Gastrocnemius medialis (tissue), 4 donors: ENCODE measurements around the gene LRMDA. TPM values are rescaled to one million over a fixed set of nuclear protein-coding genes. Genes with fewer than 3 reads are reported as not detected.
"Not testable (repeated sequence)": the region's sequence is repeated elsewhere in the genome, so short reads cannot be mapped to it uniquely, and the experiment has no call there.

Experiments used
- ATAC-seq, 2 donors: fragments of 150-250 bp; one replicate each; pipeline ENCODE4 v1.9.1; 2016
- DNase-seq, 2 donors: peaks; one replicate each; pipeline ENCODE4 v3.0.0-alpha.2; 2019
- H3K27ac ChIP-seq, 4 donors: fragments of 200-600 bp; sonication (generic); 1 replicate in 1 of 4; 2 replicates in 3 of 4; pipeline ENCODE4 v1.5.1; 2016 to 2018; ENCODE audit warnings: mild to moderate bottlenecking in 2 of 4, moderate library complexity in 1 of 4
- H3K27me3 ChIP-seq, 3 donors: fragments of 200-600 bp; sonication (generic) in 2 of 3; 1 replicate in 1 of 3; 2 replicates in 2 of 3; pipeline versions ENCODE4 v1.5.1 to v1.6.0; 2016 to 2019; ENCODE audit warnings: mild to moderate bottlenecking in 1 of 3, moderate library complexity in 1 of 3
- H3K36me3 ChIP-seq, 2 donors: fragments of 200-600 bp; sonication (generic) in 1 of 2; one replicate each; pipeline ENCODE4 v1.5.1; 2017 to 2018
- H3K4me1 ChIP-seq, 2 donors: fragments of 200-600 bp; sonication (generic) in 1 of 2; one replicate each; pipeline ENCODE4 v1.5.1; 2016 to 2017; ENCODE audit warnings: mild to moderate bottlenecking in 2 of 2
- H3K4me3 ChIP-seq, 4 donors: fragments of 200-600 bp; sonication (generic) in 3 of 4; 1 replicate in 1 of 4; 2 replicates in 3 of 4; pipeline ENCODE4 v1.5.1; 2016 to 2019; ENCODE audit warnings: mild to moderate bottlenecking in 2 of 4
- H3K9me3 ChIP-seq, 3 donors: fragments of 200-600 bp; sonication (generic) in 2 of 3; 1 replicate in 1 of 3; 2 replicates in 2 of 3; pipeline ENCODE4 v1.5.1; 2016 to 2019
- POLR2A ChIP-seq, 2 donors: fragments of 450-650 bp; IDR thresholded peaks; one replicate each; pipeline ENCODE4 v1.6.1; 2017; ENCODE audit warnings: antibody characterized with exemption in 2 of 2, mild to moderate bottlenecking in 2 of 2, moderate library complexity in 2 of 2
- in situ Hi-C, 4 donors: fragments of 200-750 bp; cut with MboI; loops; one replicate each; pipeline versions ENCODE4 v1.15.0 to v1.8.0; 2017; ENCODE audit warnings: low sequenced_read_pairs in 4 of 4
- intact Hi-C: fragments of 100-400 bp; cut with DNase I; formaldehyde crosslinking; loops from one replicate; pipeline ENCODE4 v1.15.1; 2023; ENCODE audit warnings: low total_unique reads
- total RNA-seq, 4 donors: library from RNA; depleted of rRNA; stranded (reverse); fragments of >200 nt; gene quantifications; one replicate each; pipeline versions ENCODE4 v1.1.0 to v1.2.3, GENCODE V29; 2016
- TF ChIP-seq, protein P1 (sequence below), 5 experiments: fragments of 450-650 bp in 3 of 5; fragments of 200-600 bp in 2 of 5; sonication (generic) in 2 of 5; IDR thresholded peaks in 4 of 5; conservative IDR thresholded peaks in 1 of 5; 1 replicate in 4 of 5; 2 replicates in 1 of 5; pipeline ENCODE4 v1.5.1; 2016 to 2019; ENCODE audit warnings: antibody characterized with exemption in 5 of 5, mild to moderate bottlenecking in 3 of 5, moderate library complexity in 3 of 5

Gene LRMDA
- total RNA-seq, 4 donors from 2014 or later = 0.80 to 4.5 (median 1.4) TPM

- Histone ChIP-seq H3K27ac (no peak overlapping the region), H3K4me1 (no peaks in the 10 kb centered on the region), H3K4me3 (no peak overlapping the region), H3K9me3 (no peaks in the 10 kb centered on the region), H3K36me3 (no peaks in the 10 kb centered on the region), H3K27me3 (no peaks in the 10 kb centered on the region)
- TF ChIP-seq POLR2A (IDR thresholded peaks at IDR 0.05) = no peak
- TF ChIP-seq, protein P1, sequence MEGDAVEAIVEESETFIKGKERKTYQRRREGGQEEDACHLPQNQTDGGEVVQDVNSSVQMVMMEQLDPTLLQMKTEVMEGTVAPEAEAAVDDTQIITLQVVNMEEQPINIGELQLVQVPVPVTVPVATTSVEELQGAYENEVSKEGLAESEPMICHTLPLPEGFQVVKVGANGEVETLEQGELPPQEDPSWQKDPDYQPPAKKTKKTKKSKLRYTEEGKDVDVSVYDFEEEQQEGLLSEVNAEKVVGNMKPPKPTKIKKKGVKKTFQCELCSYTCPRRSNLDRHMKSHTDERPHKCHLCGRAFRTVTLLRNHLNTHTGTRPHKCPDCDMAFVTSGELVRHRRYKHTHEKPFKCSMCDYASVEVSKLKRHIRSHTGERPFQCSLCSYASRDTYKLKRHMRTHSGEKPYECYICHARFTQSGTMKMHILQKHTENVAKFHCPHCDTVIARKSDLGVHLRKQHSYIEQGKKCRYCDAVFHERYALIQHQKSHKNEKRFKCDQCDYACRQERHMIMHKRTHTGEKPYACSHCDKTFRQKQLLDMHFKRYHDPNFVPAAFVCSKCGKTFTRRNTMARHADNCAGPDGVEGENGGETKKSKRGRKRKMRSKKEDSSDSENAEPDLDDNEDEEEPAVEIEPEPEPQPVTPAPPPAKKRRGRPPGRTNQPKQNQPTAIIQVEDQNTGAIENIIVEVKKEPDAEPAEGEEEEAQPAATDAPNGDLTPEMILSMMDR (IDR thresholded peaks at IDR 0.05 in 4 of 5, conservative IDR thresholded peaks at IDR 0.05 in 1 of 5) = no peak
- ATAC-seq = no peak
- intact Hi-C loops (no loop called here), in situ Hi-C loops (no loop called here)
- DNase-seq = no peak
Observed at GRCh38 chr10:76514321-76514720, 1082.9 kb downstream of the LRMDA start.

DNA sequence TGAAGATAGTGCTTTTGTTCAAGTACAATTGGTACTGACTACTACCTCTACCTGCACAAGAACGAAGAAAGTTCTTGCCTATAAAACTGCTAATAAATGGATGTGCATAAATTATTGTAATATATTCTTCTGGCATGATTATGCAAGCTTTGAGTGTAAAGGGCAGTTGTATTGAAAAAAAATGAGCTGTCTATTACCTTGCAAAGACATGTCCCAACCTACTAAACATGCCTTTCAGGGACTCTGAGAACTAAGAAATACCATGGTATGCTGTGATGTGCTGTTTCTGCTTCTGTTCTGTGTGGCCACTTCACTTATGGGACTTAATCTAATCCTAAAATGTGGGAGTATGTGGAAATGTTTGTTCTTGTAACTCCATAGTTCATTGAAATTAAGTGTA, 1083.4 kb downstream of the LRMDA start:
- H3K27me3 ChIP-seq = no peaks in the 10 kb centered on the region
- H3K36me3 ChIP-seq = no peaks in the 10 kb centered on the region
- DNase-seq (no peak), ATAC-seq (no peak)
- H3K27ac ChIP-seq = no peak overlapping the region
- no peaks in the 10 kb centered on the region for H3K4me1 ChIP-seq
- no peaks in the 10 kb centered on the region for H3K9me3 ChIP-seq
- no peak overlapping the region for H3K4me3 ChIP-seq
- TF ChIP-seq, protein P1 (IDR thresholded peaks at IDR 0.05 in 4 of 5, conservative IDR thresholded peaks at IDR 0.05 in 1 of 5) = no peak
- TF ChIP-seq POLR2A (IDR thresholded peaks at IDR 0.05) = no peak
- in situ Hi-C loops (no loop called here), intact Hi-C loops (no loop called here)

- intact Hi-C loops (no loop called here), in situ Hi-C loops (no loop called here)
- no peaks in the 10 kb centered on the region for H3K9me3 ChIP-seq
- H3K27me3 ChIP-seq = no peaks in the 10 kb centered on the region
- H3K36me3 ChIP-seq = no peaks in the 10 kb centered on the region
- no peak for TF ChIP-seq POLR2A (IDR thresholded peaks at IDR 0.05)
- TF ChIP-seq, protein P1 (IDR thresholded peaks at IDR 0.05 in 4 of 5, conservative IDR thresholded peaks at IDR 0.05 in 1 of 5) = no peak
- H3K4me1 ChIP-seq = no peaks in the 10 kb centered on the region
- no peak for ATAC-seq
- H3K4me3 ChIP-seq = no peak overlapping the region
- DNase-seq = no peak
- no peak overlapping the region for H3K27ac ChIP-seq
Observed at GRCh38 chr10:76522547-76522946, 1091.1 kb downstream of the LRMDA start.

DNA sequence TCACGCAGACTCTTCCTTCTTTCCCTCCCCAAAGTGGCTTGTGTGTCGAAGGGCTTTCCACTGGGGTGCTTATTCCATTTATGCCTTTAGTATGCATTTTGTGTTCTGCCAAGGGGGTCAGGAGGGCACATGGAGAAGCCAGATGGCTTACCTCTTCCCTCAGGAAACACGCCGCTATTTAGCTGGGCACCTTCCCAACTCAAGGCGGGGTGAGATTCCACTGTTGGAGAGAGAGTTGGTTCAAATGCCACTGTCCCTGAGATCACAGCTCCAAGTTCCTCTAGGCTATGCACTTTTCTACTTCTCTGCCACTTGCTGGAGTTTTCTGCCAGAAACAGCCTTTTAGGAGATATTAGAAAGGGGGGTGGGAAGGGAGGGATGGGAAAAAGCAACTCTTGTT, 1091.8 kb downstream of the LRMDA start:
- no peak for ATAC-seq
- no peaks in the 10 kb centered on the region for H3K4me1 ChIP-seq
- DNase-seq = no peak
- H3K36me3 ChIP-seq = no peaks in the 10 kb centered on the region
- TF ChIP-seq POLR2A (IDR thresholded peaks at IDR 0.05) = no peak
- TF ChIP-seq, protein P1 (IDR thresholded peaks at IDR 0.05 in 4 of 5, conservative IDR thresholded peaks at IDR 0.05 in 1 of 5) = no peak
- in situ Hi-C loops (no loop called here), intact Hi-C loops (no loop called here)
- H3K4me3 ChIP-seq = no peak overlapping the region
- H3K27me3 ChIP-seq = no peaks in the 10 kb centered on the region
- H3K9me3 ChIP-seq = no peaks in the 10 kb centered on the region
- H3K27ac ChIP-seq = no peak overlapping the region

GRCh38 chr10:76523791-76524351, 1092.4 kb downstream of the LRMDA start:
- intact Hi-C loops = no loop called here
- DNase-seq (no peak), ATAC-seq (no peak)
- Histone ChIP-seq H3K27me3 (no peaks in the 10 kb centered on the region), H3K27ac (no peak overlapping the region), H3K4me3 (no peak overlapping the region), H3K36me3 (no peaks in the 10 kb centered on the region), H3K9me3 (no peaks in the 10 kb centered on the region), H3K4me1 (no peaks in the 10 kb centered on the region)
- no peak for TF ChIP-seq POLR2A (IDR thresholded peaks at IDR 0.05)
- TF ChIP-seq, protein P1 (IDR thresholded peaks at IDR 0.05 in 4 of 5, conservative IDR thresholded peaks at IDR 0.05 in 1 of 5) = no peak
- in situ Hi-C loops = no loop called here

- H3K9me3 ChIP-seq, H3K27me3 ChIP-seq, H3K27ac ChIP-seq, H3K4me1 ChIP-seq, ATAC-seq, H3K4me3 ChIP-seq, DNase-seq, intact Hi-C loops, H3K36me3 ChIP-seq: not testable (repeated sequence)
- in situ Hi-C loops = loop anchor here in 1 of 4 donors (25.0 kb wide), 1 partner anchor 1140 kb away; no protein-coding TSS in a partner anchor
Observed at GRCh38 chr10:76526833-76527232, 1095.4 kb downstream of the LRMDA start.
